HepG2 (cell line): ENCODE data around the gene BRAT1. TPM values are rescaled to one million over a fixed set of nuclear protein-coding genes. Genes with fewer than 3 reads are reported as not detected.

Source experiments
- AGO1 ChIP-seq: fragments of 200-400 bp; formaldehyde crosslinking; IDR thresholded peaks from 2 replicates; pipeline ENCODE4 v1.6.1; 2017; ENCODE audit warnings: mild to moderate bottlenecking, low read depth, low read length, moderate library complexity; ENCODE audit not compliant: poor library complexity, severe bottlenecking
- FOXC1 ChIP-seq: sonication (generic); formaldehyde crosslinking; IDR thresholded peaks from 2 replicates; pipeline ENCODE4 v1.8.0; 2022; ENCODE audit warnings: mild to moderate bottlenecking, missing genetic modification reagents, borderline replicate concordance
- GTF3A ChIP-seq: sonication (generic); formaldehyde crosslinking; conservative IDR thresholded peaks from 2 replicates; pipeline ENCODE4 v1.4.0; 2020; ENCODE audit warnings: mild to moderate bottlenecking, missing genetic modification reagents
- JUND ChIP-seq: sonication (generic); formaldehyde crosslinking; IDR thresholded peaks from 2 replicates; pipeline ENCODE4 v1.8.0; 2022; ENCODE audit warnings: mild to moderate bottlenecking, missing genetic modification reagents
- KAT2B ChIP-seq: fragments of 150-350 bp; IDR thresholded peaks from 2 replicates; pipeline ENCODE4 v1.6.1; 2014; ENCODE audit warnings: low read depth, low read length, borderline replicate concordance
- KAT7 ChIP-seq: IDR thresholded peaks from 2 replicates; pipeline ENCODE4 v1.6.1; 2018; ENCODE audit warnings: borderline replicate concordance, missing compliant biosample characterization
- KDM2A ChIP-seq: sonication (generic); formaldehyde crosslinking; IDR thresholded peaks from 2 replicates; pipeline ENCODE4 v1.4.0; 2020; ENCODE audit warnings: low read depth, missing genetic modification reagents, borderline replicate concordance
- KDM6A ChIP-seq: IDR thresholded peaks from 2 replicates; pipeline ENCODE4 v1.6.1; 2016; ENCODE audit warnings: low read depth
- MTA3 ChIP-seq: sonication (generic); formaldehyde crosslinking; IDR thresholded peaks from 2 replicates; pipeline ENCODE4 v1.4.0; 2020; ENCODE audit warnings: missing genetic modification reagents
- NFE2 ChIP-seq: sonication (generic); formaldehyde crosslinking; IDR thresholded peaks from 2 replicates; pipeline ENCODE4 v1.4.0; 2020; ENCODE audit warnings: missing genetic modification reagents
- SIN3A ChIP-seq: IDR thresholded peaks from 2 replicates; pipeline ENCODE4 v1.6.1; 2011; ENCODE audit warnings: low read depth, mild to moderate bottlenecking, control low read depth, low read length, borderline replicate concordance
- SMARCE1 ChIP-seq: fragments of 450-650 bp; IDR thresholded peaks from 2 replicates; pipeline ENCODE4 v1.6.1; 2017; ENCODE audit warnings: borderline replicate concordance
- SP1 ChIP-seq, 2 experiments: fragments of 450-650 bp in 1 of 2; sonication (generic) in 1 of 2; formaldehyde crosslinking in 1 of 2; IDR thresholded peaks; 2 replicates each; pipeline versions ENCODE4 v1.4.0 to v1.6.1; 2016 to 2020; ENCODE audit warnings: missing genetic modification reagents in 1 of 2
- SP5 ChIP-seq: IDR thresholded peaks from 2 replicates; pipeline ENCODE4 v1.6.1; 2016; ENCODE audit warnings: low read depth, borderline replicate concordance
- TFDP1 ChIP-seq: IDR thresholded peaks from 2 replicates; pipeline ENCODE4 v1.6.1; 2016; ENCODE audit warnings: missing compliant biosample characterization, missing genetic modification reagents, borderline replicate concordance
- TFDP2 ChIP-seq: sonication (generic); formaldehyde crosslinking; IDR thresholded peaks from 2 replicates; pipeline ENCODE4 v1.4.0; 2020; ENCODE audit warnings: missing genetic modification reagents
- ZFP41 ChIP-seq: sonication (generic); formaldehyde crosslinking; IDR thresholded peaks from 2 replicates; pipeline ENCODE4 v1.4.0; 2020; ENCODE audit warnings: mild to moderate bottlenecking, missing genetic modification reagents, borderline replicate concordance
- ZFX ChIP-seq: sonication (generic); formaldehyde crosslinking; IDR thresholded peaks from 2 replicates; pipeline ENCODE4 v1.4.0; 2020; ENCODE audit warnings: mild to moderate bottlenecking, low read depth, missing genetic modification reagents, moderate library complexity
- ZFY ChIP-seq: sonication (generic); formaldehyde crosslinking; IDR thresholded peaks from 2 replicates; pipeline ENCODE4 v1.4.0; 2020; ENCODE audit warnings: missing genetic modification reagents
- ZMAT3 ChIP-seq: sonication (generic); formaldehyde crosslinking; conservative IDR thresholded peaks from 2 replicates; pipeline ENCODE4 v1.7.0; 2021; ENCODE audit warnings: missing genetic modification reagents
- ZMYM3 ChIP-seq: sonication (generic); formaldehyde crosslinking; IDR thresholded peaks from 2 replicates; pipeline ENCODE4 v1.5.1; 2020; ENCODE audit warnings: mild to moderate bottlenecking, missing genetic modification reagents
- ZNF574 ChIP-seq: sonication (generic); formaldehyde crosslinking; IDR thresholded peaks from 2 replicates; pipeline ENCODE4 v1.4.0; 2020; ENCODE audit warnings: missing genetic modification reagents
- ZZZ3 ChIP-seq: sonication (generic); formaldehyde crosslinking; IDR thresholded peaks from 2 replicates; pipeline ENCODE4 v1.4.0; 2020; ENCODE audit warnings: missing genetic modification reagents, mild to moderate bottlenecking, borderline replicate concordance
- polyA plus RNA-seq, 8 experiments: library from polyadenylated mRNA; depleted of rRNA in 3 of 8; stranded (reverse) in 7 of 8; unstranded in 1 of 8; fragments of >200 nt; fragmentation: Illumina TruSeq in 4 of 8; extraction: Trizol in 4 of 8; gene quantifications; 2 replicates each; pipeline versions ENCODE4 v1.2.1 to v1.2.3, GENCODE V29; 2011 to 2016; ENCODE audit warnings: low read depth in 4 of 8, missing spikeins in 1 of 8, mixed read lengths in 1 of 8; ENCODE audit not compliant: insufficient read depth in 1 of 8
- total RNA-seq, 5 experiments: library from RNA; depleted of rRNA; stranded (reverse); fragments of >200 nt; fragmentation: Illumina TruSeq; extraction: Trizol; gene quantifications; 2 replicates each; pipeline ENCODE4 v1.2.3, GENCODE V29; 2016; ENCODE audit warnings: low read depth in 1 of 5
- TF ChIP-seq, protein P1 (sequence below): sonication (generic); formaldehyde crosslinking; conservative IDR thresholded peaks from 2 replicates; pipeline ENCODE4 v1.4.0; 2020; ENCODE audit warnings: missing genetic modification reagents

Gene BRAT1
- total and polyA plus RNA-seq, 2 of the 13 experiments (the other 11 are each of a cell fraction or from before 2014, with no cell fraction given), result 10.2 to 20.3 TPM

- TF ChIP-seq NFE2 (CRISPR knock-in tag) (no peak), MTA3 (CRISPR knock-in tag) (no peak), FOXC1 (CRISPR knock-in tag) (0 out of 2 replicates have a peak, but pooled peaks have one; percentile 30), ZNF574 (CRISPR knock-in tag) (no peak), TFDP1 (CRISPR knock-in tag) (peak; percentile 88; the same call in 1 of the 2 replicates), KDM6A (CRISPR knock-in tag) (no peak), GTF3A (CRISPR knock-in tag) (no peak), TFDP2 (CRISPR knock-in tag) (peak; percentile 83), ZZZ3 (CRISPR knock-in tag) (no peak), KAT7 (CRISPR knock-in tag) (no peak), SMARCE1 (no peak), JUND (CRISPR knock-in tag) (no peak), AGO1 (peak; percentile 20), SP1 (IDR thresholded peaks at IDR 0.05) (no peak), SP1 (CRISPR knock-in tag; IDR thresholded peaks at IDR 0.05) (peak; percentile 81), ZFP41 (CRISPR knock-in tag) (no peak), ZFY (CRISPR knock-in tag) (peak; percentile 51; the same call in 1 of the 2 replicates), SIN3A (peak; percentile 59; the same call in 1 of the 2 replicates), KAT2B (no peak), SP5 (CRISPR knock-in tag) (peak; percentile 57), ZMAT3 (0 out of 2 replicates have a peak, but pooled peaks have one; percentile 32), KDM2A (CRISPR knock-in tag) (0 out of 2 replicates have a peak, but pooled peaks have one; percentile 1), ZFX (no peak), ZMYM3 (no peak)
- TF ChIP-seq, protein P1, sequence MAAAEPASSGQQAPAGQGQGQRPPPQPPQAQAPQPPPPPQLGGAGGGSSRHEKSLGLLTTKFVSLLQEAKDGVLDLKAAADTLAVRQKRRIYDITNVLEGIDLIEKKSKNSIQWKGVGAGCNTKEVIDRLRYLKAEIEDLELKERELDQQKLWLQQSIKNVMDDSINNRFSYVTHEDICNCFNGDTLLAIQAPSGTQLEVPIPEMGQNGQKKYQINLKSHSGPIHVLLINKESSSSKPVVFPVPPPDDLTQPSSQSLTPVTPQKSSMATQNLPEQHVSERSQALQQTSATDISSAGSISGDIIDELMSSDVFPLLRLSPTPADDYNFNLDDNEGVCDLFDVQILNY (CRISPR knock-in tag), result 0 out of 2 replicates have a peak, but pooled peaks have one; percentile 36
These were observed 36.0 kb downstream of the BRAT1 start, which contains the start of gene LFNG (continued) for GRCh38 chr7:2519119-2519930.
